GM12878 (cell line): Measurements from ENCODE around the gene B4GALNT2. TPM values are rescaled to one million over a fixed set of nuclear protein-coding genes. Genes with fewer than 3 reads are reported as not detected.

Experiments
- BCL11A ChIP-seq: IDR thresholded peaks from 2 replicates; pipeline ENCODE4 v1.6.1; 2011; ENCODE audit warnings: low read depth, low read length
- BMI1 ChIP-seq: fragments of 450-650 bp; IDR thresholded peaks from 2 replicates; pipeline ENCODE4 v1.6.1; 2016; ENCODE audit warnings: mild to moderate bottlenecking, moderate library complexity, borderline replicate concordance
- CEBPB ChIP-seq, 2 experiments: fragments of 150-350 bp in 1 of 2; IDR thresholded peaks; 2 replicates each; pipeline ENCODE4 v1.6.1; 2012 to 2014; ENCODE audit warnings: low read depth in 2 of 2, low read length in 2 of 2, borderline replicate concordance in 1 of 2, inconsistent platforms in 1 of 2
- CHD2 ChIP-seq: IDR thresholded peaks from 2 replicates; pipeline ENCODE4 v1.6.1; 2011; ENCODE audit warnings: low read depth, low read length, improper control_type of control experiment, borderline replicate concordance
- ELK1 ChIP-seq: IDR thresholded peaks from 2 replicates; pipeline ENCODE4 v1.6.1; 2012; ENCODE audit warnings: low read depth, low read length, improper control_type of control experiment
- ESRRA ChIP-seq: IDR thresholded peaks from 2 replicates; pipeline ENCODE4 v1.6.1; 2012; ENCODE audit warnings: mild to moderate bottlenecking, low read length, improper control_type of control experiment
- FOS ChIP-seq: IDR thresholded peaks from 3 replicates; pipeline ENCODE4 v1.6.1; 2011; ENCODE audit warnings: borderline replicate concordance; ENCODE audit not compliant: insufficient read length; ENCODE audit errors: extremely low read depth
- HDAC2 ChIP-seq: fragments of 200-600 bp; sonication (generic); IDR thresholded peaks from 2 replicates; pipeline ENCODE4 v1.6.1; 2017
- JUNB ChIP-seq: IDR thresholded peaks from 2 replicates; pipeline ENCODE4 v1.6.1; 2016; ENCODE audit warnings: antibody characterized with exemption, mild to moderate bottlenecking
- KDM1A ChIP-seq: fragments of 200-600 bp; sonication (generic); IDR thresholded peaks from 2 replicates; pipeline ENCODE4 v1.6.1; 2016; ENCODE audit warnings: borderline replicate concordance
- MEF2B ChIP-seq: fragments of 450-650 bp; IDR thresholded peaks from 2 replicates; pipeline ENCODE4 v1.6.1; 2018; ENCODE audit warnings: mild to moderate bottlenecking, moderate library complexity; ENCODE audit not compliant: partially characterized antibody, poor library complexity, severe bottlenecking
- MYB ChIP-seq: fragments of 150-350 bp; IDR thresholded peaks from 2 replicates; pipeline ENCODE4 v1.6.1; 2014; ENCODE audit warnings: mild to moderate bottlenecking, low read depth, low read length, borderline replicate concordance
- NBN ChIP-seq: fragments of 450-650 bp; IDR thresholded peaks from 2 replicates; pipeline ENCODE4 v1.6.1; 2016
- NFYA ChIP-seq: IDR thresholded peaks from 2 replicates; pipeline ENCODE4 v1.6.1; 2011; ENCODE audit warnings: low read depth, mild to moderate bottlenecking, low read length, improper control_type of control experiment, borderline replicate concordance
- NFYB ChIP-seq: IDR thresholded peaks from 2 replicates; pipeline ENCODE4 v1.6.1; 2011; ENCODE audit warnings: low read depth, mild to moderate bottlenecking, low read length, improper control_type of control experiment, moderate library complexity; ENCODE audit not compliant: insufficient read depth
- NKRF ChIP-seq: fragments of 450-650 bp; conservative IDR thresholded peaks from 2 replicates; pipeline ENCODE4 v1.6.1; 2017; ENCODE audit warnings: mild to moderate bottlenecking, moderate library complexity
- PAX8 ChIP-seq: fragments of 450-650 bp; IDR thresholded peaks from 2 replicates; pipeline ENCODE4 v1.6.1; 2017; ENCODE audit warnings: mild to moderate bottlenecking, moderate library complexity
- PRDM15 ChIP-seq: fragments of 450-650 bp; formaldehyde crosslinking; IDR thresholded peaks from 2 replicates; pipeline ENCODE4 v1.4.0; 2020; ENCODE audit warnings: mild to moderate bottlenecking, moderate library complexity
- RB1 ChIP-seq: fragments of 450-650 bp; formaldehyde crosslinking; IDR thresholded peaks from 2 replicates; pipeline ENCODE4 v1.6.1; 2017; ENCODE audit warnings: mild to moderate bottlenecking, borderline replicate concordance
- RCOR1 ChIP-seq: conservative IDR thresholded peaks from 2 replicates; pipeline ENCODE4 v1.6.1; 2012; ENCODE audit warnings: low read depth, low read length, improper control_type of control experiment
- RUNX3 ChIP-seq: IDR thresholded peaks from 2 replicates; pipeline ENCODE4 v1.6.1; 2012; ENCODE audit warnings: low read length, inconsistent platforms
- SMAD1 ChIP-seq: fragments of 450-650 bp; IDR thresholded peaks from 2 replicates; pipeline ENCODE4 v1.6.1; 2018; ENCODE audit warnings: mild to moderate bottlenecking, low read depth; ENCODE audit not compliant: partially characterized antibody
- TARDBP ChIP-seq: IDR thresholded peaks from 2 replicates; pipeline ENCODE4 v1.6.1; 2016; ENCODE audit warnings: borderline replicate concordance
- TCF3 ChIP-seq: IDR thresholded peaks from 2 replicates; pipeline ENCODE4 v1.6.1; 2012; ENCODE audit warnings: low read depth, mild to moderate bottlenecking, low read length, borderline replicate concordance; ENCODE audit not compliant: insufficient read depth
- ZNF274 ChIP-seq: IDR thresholded peaks from one replicate; pipeline ENCODE4 v1.8.0; 2011; ENCODE audit not compliant: insufficient read length, insufficient read depth
- polyA plus RNA-seq, 11 experiments: library from polyadenylated mRNA; depleted of rRNA in 4 of 11; unstranded in 6 of 11; stranded (reverse) in 5 of 11; fragments of >200 nt; fragmentation: Nextera tagmentation in 4 of 11; fragmentation: Illumina TruSeq in 1 of 11; extraction: Ambion mirVana in 4 of 11; extraction: Trizol in 1 of 11; gene quantifications; 1 replicate in 1 of 11; 2 replicates in 10 of 11; pipeline versions ENCODE4 v1.2.1 to v1.2.3, GENCODE V29; 2011 to 2016; ENCODE audit warnings: inconsistent platforms in 2 of 11, missing spikeins in 2 of 11, low read depth in 1 of 11
- total RNA-seq, 4 experiments: library from RNA; depleted of rRNA in 3 of 4; stranded (reverse); fragments of >200 nt in 3 of 4; fragmentation: Illumina TruSeq in 1 of 4; extraction: Trizol in 1 of 4; gene quantifications; 2 replicates each; pipeline versions ENCODE4 v1.2.1 to v1.2.3, GENCODE V29; 2013 to 2021

Gene B4GALNT2
- total and polyA plus RNA-seq, 10 of the 15 experiments (the other 5 are each of a cell fraction or from before 2014, with no cell fraction given), result not detected

GRCh38 chr17:49210158-49211029, 77.8 kb downstream of the B4GALNT2 start, which contains the start of the genes ABI3 and GNGT2 (continued):
- TF ChIP-seq RUNX3, result peak; percentile 56
- 0 out of 2 replicates have a peak, but pooled peaks have one; percentile 35 for TF ChIP-seq RCOR1
- TF ChIP-seq NKRF, result peak; percentile 50; the same call in 1 of the 2 replicates
- TF ChIP-seq FOS, result no peak
- peak; percentile 80; the same call in 1 of the 2 replicates for TF ChIP-seq TARDBP
- TF ChIP-seq KDM1A, result no peak
- TF ChIP-seq NFYA, result no peak
- TF ChIP-seq ZNF274, result no peak
- no peak for TF ChIP-seq CEBPB (IDR thresholded peaks at IDR 0.05; ENCODE audit: borderline replicate concordance in 1 of 2, low read depth in 2 of 2, low read length in 2 of 2)
- peak; percentile 44; the same call in 1 of the 2 replicates for TF ChIP-seq JUNB
- TF ChIP-seq MYB, result no peak
- peak; percentile 70; the same call in 1 of the 2 replicates for TF ChIP-seq CHD2
- no peak for TF ChIP-seq PAX8
- TF ChIP-seq RB1, result peak; percentile 83; the same call in 1 of the 2 replicates
- TF ChIP-seq HDAC2, result no peak
- no peak; the same call in none of the 2 replicates for TF ChIP-seq NBN
- TF ChIP-seq MEF2B, result peak; percentile 99
- peak; percentile 57 for TF ChIP-seq ELK1
- TF ChIP-seq BCL11A, result no peak
- no peak for TF ChIP-seq PRDM15 (CRISPR knock-in tag)
- peak; percentile 82 for TF ChIP-seq SMAD1
- TF ChIP-seq TCF3, result peak; percentile 67
- TF ChIP-seq BMI1, result no peak; the same call in 1 of the 2 replicates
- TF ChIP-seq ESRRA, result no peak
- peak; percentile 84 for TF ChIP-seq NFYB
